Gastrocnemius medialis (tissue), 4 donors: ENCODE data around the gene WWP2.

Experiments used
- POLR2A ChIP-seq, 2 donors: fragments of 450-650 bp; IDR thresholded peaks; one replicate each; pipeline ENCODE4 v1.6.1; 2017; ENCODE audit warnings: antibody characterized with exemption in 2 of 2, mild to moderate bottlenecking in 2 of 2, moderate library complexity in 2 of 2
- TF ChIP-seq, protein P1 (sequence below), 5 experiments: fragments of 450-650 bp in 3 of 5; fragments of 200-600 bp in 2 of 5; sonication (generic) in 2 of 5; IDR thresholded peaks in 4 of 5; conservative IDR thresholded peaks in 1 of 5; 1 replicate in 4 of 5; 2 replicates in 1 of 5; pipeline ENCODE4 v1.5.1; 2016 to 2019; ENCODE audit warnings: antibody characterized with exemption in 5 of 5, mild to moderate bottlenecking in 3 of 5, moderate library complexity in 3 of 5

GRCh38 chr16:69888005-69888590 lies 126.0 kb downstream of the WWP2 start:
- TF ChIP-seq, protein P1, sequence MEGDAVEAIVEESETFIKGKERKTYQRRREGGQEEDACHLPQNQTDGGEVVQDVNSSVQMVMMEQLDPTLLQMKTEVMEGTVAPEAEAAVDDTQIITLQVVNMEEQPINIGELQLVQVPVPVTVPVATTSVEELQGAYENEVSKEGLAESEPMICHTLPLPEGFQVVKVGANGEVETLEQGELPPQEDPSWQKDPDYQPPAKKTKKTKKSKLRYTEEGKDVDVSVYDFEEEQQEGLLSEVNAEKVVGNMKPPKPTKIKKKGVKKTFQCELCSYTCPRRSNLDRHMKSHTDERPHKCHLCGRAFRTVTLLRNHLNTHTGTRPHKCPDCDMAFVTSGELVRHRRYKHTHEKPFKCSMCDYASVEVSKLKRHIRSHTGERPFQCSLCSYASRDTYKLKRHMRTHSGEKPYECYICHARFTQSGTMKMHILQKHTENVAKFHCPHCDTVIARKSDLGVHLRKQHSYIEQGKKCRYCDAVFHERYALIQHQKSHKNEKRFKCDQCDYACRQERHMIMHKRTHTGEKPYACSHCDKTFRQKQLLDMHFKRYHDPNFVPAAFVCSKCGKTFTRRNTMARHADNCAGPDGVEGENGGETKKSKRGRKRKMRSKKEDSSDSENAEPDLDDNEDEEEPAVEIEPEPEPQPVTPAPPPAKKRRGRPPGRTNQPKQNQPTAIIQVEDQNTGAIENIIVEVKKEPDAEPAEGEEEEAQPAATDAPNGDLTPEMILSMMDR (IDR thresholded peaks at IDR 0.05 in 4 of 5, conservative IDR thresholded peaks at IDR 0.05 in 1 of 5): no peak
- TF ChIP-seq POLR2A (IDR thresholded peaks at IDR 0.05): no peak
